HepG2 (cell line): ENCODE data around the gene NGLY1. TPM values are rescaled to one million over a fixed set of nuclear protein-coding genes. Genes with fewer than 3 reads are reported as not detected.
A peak's percentile ranks its signal among the peaks of the same experiment; 100 is the strongest.

Source experiments
- ESRRA ChIP-seq: sonication (generic); formaldehyde crosslinking; IDR thresholded peaks from 2 replicates; pipeline ENCODE4 v1.5.1; 2020; ENCODE audit warnings: mild to moderate bottlenecking, low read depth, missing genetic modification reagents
- FOXA3 ChIP-seq: IDR thresholded peaks from 2 replicates; pipeline ENCODE4 v1.6.1; 2016; ENCODE audit warnings: missing genetic modification reagents, missing compliant biosample characterization
- GMEB1 ChIP-seq: sonication (generic); formaldehyde crosslinking; IDR thresholded peaks from 2 replicates; pipeline ENCODE4 v1.5.1; 2020; ENCODE audit warnings: missing genetic modification reagents, mild to moderate bottlenecking, borderline replicate concordance
- KLF12 ChIP-seq: sonication (generic); formaldehyde crosslinking; IDR thresholded peaks from 2 replicates; pipeline ENCODE4 v1.4.0; 2020; ENCODE audit warnings: missing genetic modification reagents, borderline replicate concordance
- NCOA1 ChIP-seq: sonication (generic); formaldehyde crosslinking; IDR thresholded peaks from 2 replicates; pipeline ENCODE4 v1.9.0; 2021; ENCODE audit warnings: missing genetic modification reagents
- PTBP1 ChIP-seq: fragments of 200-400 bp; formaldehyde crosslinking; IDR thresholded peaks from 2 replicates; pipeline ENCODE4 v1.6.1; 2018; ENCODE audit warnings: low read length, low read depth; ENCODE audit not compliant: poor library complexity, severe bottlenecking
- TBL1XR1 ChIP-seq: fragments of 150-350 bp; IDR thresholded peaks from 2 replicates; pipeline ENCODE4 v1.6.1; 2014; ENCODE audit warnings: borderline replicate concordance, low read length; ENCODE audit not compliant: partially characterized antibody
- ZBTB37 ChIP-seq: sonication (generic); formaldehyde crosslinking; IDR thresholded peaks from 2 replicates; pipeline ENCODE4 v1.4.0; 2020; ENCODE audit warnings: mild to moderate bottlenecking, missing genetic modification reagents
- ZFP91 ChIP-seq: sonication (generic); formaldehyde crosslinking; IDR thresholded peaks from 2 replicates; pipeline ENCODE4 v1.9.0; 2022; ENCODE audit warnings: missing genetic modification reagents, mild to moderate bottlenecking, borderline replicate concordance
- ZNF224 ChIP-seq: sonication (generic); formaldehyde crosslinking; IDR thresholded peaks from 2 replicates; pipeline ENCODE4 v1.5.0; 2020; ENCODE audit warnings: mild to moderate bottlenecking, missing genetic modification reagents
- ZNF296 ChIP-seq: sonication (generic); formaldehyde crosslinking; conservative IDR thresholded peaks from 2 replicates; pipeline ENCODE4 v1.5.0; 2020; ENCODE audit warnings: mild to moderate bottlenecking, missing genetic modification reagents
- ZNF326 ChIP-seq: sonication (generic); formaldehyde crosslinking; IDR thresholded peaks from 2 replicates; pipeline ENCODE4 v1.4.0; 2020; ENCODE audit warnings: missing genetic modification reagents, borderline replicate concordance
- polyA plus RNA-seq, 8 experiments: library from polyadenylated mRNA; depleted of rRNA in 3 of 8; stranded (reverse) in 7 of 8; unstranded in 1 of 8; fragments of >200 nt; fragmentation: Illumina TruSeq in 4 of 8; extraction: Trizol in 4 of 8; gene quantifications; 2 replicates each; pipeline versions ENCODE4 v1.2.1 to v1.2.3, GENCODE V29; 2011 to 2016; ENCODE audit warnings: low read depth in 4 of 8, missing spikeins in 1 of 8, mixed read lengths in 1 of 8; ENCODE audit not compliant: insufficient read depth in 1 of 8
- total RNA-seq, 5 experiments: library from RNA; depleted of rRNA; stranded (reverse); fragments of >200 nt; fragmentation: Illumina TruSeq; extraction: Trizol; gene quantifications; 2 replicates each; pipeline ENCODE4 v1.2.3, GENCODE V29; 2016; ENCODE audit warnings: low read depth in 1 of 5
- TF ChIP-seq, protein P1 (sequence below): sonication (generic); formaldehyde crosslinking; IDR thresholded peaks from 2 replicates; pipeline ENCODE4 v1.4.0; 2020; ENCODE audit warnings: missing genetic modification reagents, borderline replicate concordance
- TF ChIP-seq, protein P2 (sequence below): sonication (generic); formaldehyde crosslinking; IDR thresholded peaks from 2 replicates; pipeline ENCODE4 v1.4.0; 2020; ENCODE audit warnings: mild to moderate bottlenecking, missing genetic modification reagents

Gene NGLY1
- total and polyA plus RNA-seq, 2 of the 13 experiments (the other 11 are each of a cell fraction or from before 2014, with no cell fraction given): 28.2 to 44.5 TPM

- TF ChIP-seq ESRRA (CRISPR knock-in tag) (no peak), ZNF296 (CRISPR knock-in tag) (no peak), ZFP91 (CRISPR knock-in tag) (peak; percentile 79; the same call in 1 of the 2 replicates), PTBP1 (peak; percentile 65), ZBTB37 (no peak), ZNF326 (CRISPR knock-in tag) (no peak), GMEB1 (CRISPR knock-in tag) (peak; percentile 49; the same call in 1 of the 2 replicates), TBL1XR1 (no peak), FOXA3 (CRISPR knock-in tag) (no peak), ZNF224 (no peak), NCOA1 (CRISPR knock-in tag) (no peak), KLF12 (peak; percentile 62; the same call in 1 of the 2 replicates)
- TF ChIP-seq, protein P1, sequence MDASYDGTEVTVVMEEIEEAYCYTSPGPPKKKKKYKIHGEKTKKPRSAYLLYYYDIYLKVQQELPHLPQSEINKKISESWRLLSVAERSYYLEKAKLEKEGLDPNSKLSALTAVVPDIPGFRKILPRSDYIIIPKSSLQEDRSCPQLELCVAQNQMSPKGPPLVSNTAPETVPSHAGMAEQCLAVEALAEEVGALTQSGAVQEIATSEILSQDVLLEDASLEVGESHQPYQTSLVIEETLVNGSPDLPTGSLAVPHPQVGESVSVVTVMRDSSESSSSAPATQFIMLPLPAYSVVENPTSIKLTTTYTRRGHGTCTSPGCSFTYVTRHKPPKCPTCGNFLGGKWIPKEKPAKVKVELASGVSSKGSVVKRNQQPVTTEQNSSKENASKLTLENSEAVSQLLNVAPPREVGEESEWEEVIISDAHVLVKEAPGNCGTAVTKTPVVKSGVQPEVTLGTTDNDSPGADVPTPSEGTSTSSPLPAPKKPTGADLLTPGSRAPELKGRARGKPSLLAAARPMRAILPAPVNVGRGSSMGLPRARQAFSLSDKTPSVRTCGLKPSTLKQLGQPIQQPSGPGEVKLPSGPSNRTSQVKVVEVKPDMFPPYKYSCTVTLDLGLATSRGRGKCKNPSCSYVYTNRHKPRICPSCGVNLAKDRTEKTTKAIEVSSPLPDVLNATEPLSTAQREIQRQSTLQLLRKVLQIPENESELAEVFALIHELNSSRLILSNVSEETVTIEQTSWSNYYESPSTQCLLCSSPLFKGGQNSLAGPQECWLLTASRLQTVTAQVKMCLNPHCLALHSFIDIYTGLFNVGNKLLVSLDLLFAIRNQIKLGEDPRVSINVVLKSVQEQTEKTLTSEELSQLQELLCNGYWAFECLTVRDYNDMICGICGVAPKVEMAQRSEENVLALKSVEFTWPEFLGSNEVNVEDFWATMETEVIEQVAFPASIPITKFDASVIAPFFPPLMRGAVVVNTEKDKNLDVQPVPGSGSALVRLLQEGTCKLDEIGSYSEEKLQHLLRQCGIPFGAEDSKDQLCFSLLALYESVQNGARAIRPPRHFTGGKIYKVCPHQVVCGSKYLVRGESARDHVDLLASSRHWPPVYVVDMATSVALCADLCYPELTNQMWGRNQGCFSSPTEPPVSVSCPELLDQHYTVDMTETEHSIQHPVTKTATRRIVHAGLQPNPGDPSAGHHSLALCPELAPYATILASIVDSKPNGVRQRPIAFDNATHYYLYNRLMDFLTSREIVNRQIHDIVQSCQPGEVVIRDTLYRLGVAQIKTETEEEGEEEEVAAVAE (CRISPR knock-in tag): no peak
- TF ChIP-seq, protein P2, sequence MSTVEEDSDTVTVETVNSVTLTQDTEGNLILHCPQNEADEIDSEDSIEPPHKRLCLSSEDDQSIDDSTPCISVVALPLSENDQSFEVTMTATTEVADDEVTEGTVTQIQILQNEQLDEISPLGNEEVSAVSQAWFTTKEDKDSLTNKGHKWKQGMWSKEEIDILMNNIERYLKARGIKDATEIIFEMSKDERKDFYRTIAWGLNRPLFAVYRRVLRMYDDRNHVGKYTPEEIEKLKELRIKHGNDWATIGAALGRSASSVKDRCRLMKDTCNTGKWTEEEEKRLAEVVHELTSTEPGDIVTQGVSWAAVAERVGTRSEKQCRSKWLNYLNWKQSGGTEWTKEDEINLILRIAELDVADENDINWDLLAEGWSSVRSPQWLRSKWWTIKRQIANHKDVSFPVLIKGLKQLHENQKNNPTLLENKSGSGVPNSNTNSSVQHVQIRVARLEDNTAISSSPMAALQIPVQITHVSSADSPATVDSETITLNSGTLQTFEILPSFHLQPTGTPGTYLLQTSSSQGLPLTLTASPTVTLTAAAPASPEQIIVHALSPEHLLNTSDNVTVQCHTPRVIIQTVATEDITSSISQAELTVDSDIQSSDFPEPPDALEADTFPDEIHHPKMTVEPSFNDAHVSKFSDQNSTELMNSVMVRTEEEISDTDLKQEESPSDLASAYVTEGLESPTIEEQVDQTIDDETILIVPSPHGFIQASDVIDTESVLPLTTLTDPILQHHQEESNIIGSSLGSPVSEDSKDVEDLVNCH (CRISPR knock-in tag): peak; percentile 53; the same call in 1 of the 2 replicates
Measured at GRCh38 chr3:25782938-25783660, at the start of gene NGLY1 (continued).
